PC-3 (cell line): ENCODE data around the gene ASXL2.

Source experiments
- EZH2 ChIP-seq: fragments of 300-600 bp; sonication (generic); IDR thresholded peaks from one replicate; pipeline ENCODE4 v1.6.1; 2017; ENCODE audit warnings: antibody characterized with exemption, mild to moderate bottlenecking, low read length; ENCODE audit not compliant: unreplicated experiment
- TF ChIP-seq, protein P1 (sequence below): fragments of 300-600 bp; sonication (generic); conservative IDR thresholded peaks from 2 replicates; pipeline ENCODE4 v1.5.1; 2017; ENCODE audit warnings: antibody characterized with exemption, low read depth, mild to moderate bottlenecking, low read length

DNA sequence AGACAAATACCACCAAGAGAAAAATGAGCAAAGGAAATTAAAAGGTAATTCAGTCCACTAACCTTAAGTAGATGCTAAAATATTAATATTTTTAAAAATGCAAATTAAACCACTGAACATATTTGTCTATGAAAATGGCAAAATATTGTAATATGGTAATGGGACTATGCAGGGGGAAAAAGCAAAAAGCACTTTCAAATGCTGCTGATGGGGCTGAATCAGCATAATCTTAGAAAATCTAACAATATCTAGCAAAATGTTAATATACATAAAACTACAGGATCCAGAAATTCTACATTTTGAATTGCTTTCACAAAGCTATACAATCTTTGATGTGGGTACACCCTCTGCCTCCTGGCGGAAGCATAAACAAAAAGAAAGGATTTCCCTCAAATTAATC, 118.0 kb downstream of the ASXL2 start:
- TF ChIP-seq, protein P1, sequence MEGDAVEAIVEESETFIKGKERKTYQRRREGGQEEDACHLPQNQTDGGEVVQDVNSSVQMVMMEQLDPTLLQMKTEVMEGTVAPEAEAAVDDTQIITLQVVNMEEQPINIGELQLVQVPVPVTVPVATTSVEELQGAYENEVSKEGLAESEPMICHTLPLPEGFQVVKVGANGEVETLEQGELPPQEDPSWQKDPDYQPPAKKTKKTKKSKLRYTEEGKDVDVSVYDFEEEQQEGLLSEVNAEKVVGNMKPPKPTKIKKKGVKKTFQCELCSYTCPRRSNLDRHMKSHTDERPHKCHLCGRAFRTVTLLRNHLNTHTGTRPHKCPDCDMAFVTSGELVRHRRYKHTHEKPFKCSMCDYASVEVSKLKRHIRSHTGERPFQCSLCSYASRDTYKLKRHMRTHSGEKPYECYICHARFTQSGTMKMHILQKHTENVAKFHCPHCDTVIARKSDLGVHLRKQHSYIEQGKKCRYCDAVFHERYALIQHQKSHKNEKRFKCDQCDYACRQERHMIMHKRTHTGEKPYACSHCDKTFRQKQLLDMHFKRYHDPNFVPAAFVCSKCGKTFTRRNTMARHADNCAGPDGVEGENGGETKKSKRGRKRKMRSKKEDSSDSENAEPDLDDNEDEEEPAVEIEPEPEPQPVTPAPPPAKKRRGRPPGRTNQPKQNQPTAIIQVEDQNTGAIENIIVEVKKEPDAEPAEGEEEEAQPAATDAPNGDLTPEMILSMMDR = no peak
- no peak for TF ChIP-seq EZH2
